ENCODE results near the gene SYT17. TPM values are rescaled to one million over a fixed set of nuclear protein-coding genes. Genes with fewer than 3 reads are reported as not detected.

The SYT17 gene
- total and polyA plus RNA-seq, 10 of the 15 experiments (the other 5 are each of a cell fraction or from before 2014, with no cell fraction given), result 3.7 to 12.3 (median 5.0) TPM

GRCh38 chr16:19196871-19197270, 28.8 kb downstream of the SYT17 start:
- intact Hi-C loops (cut with micrococcal nuclease; ENCODE audit: unreplicated experiment) (no loop called here), in situ Hi-C loops (cut with MboI) (no loop called here)
- H3K4me1 ChIP-seq (ENCODE audit: control insufficient read depth, insufficient read depth, low read length), result no peaks in the 10 kb centered on the region
- H3K9ac ChIP-seq (ENCODE audit: control insufficient read depth, insufficient read depth, low read length), result no peak overlapping the region
- no peaks in the 10 kb centered on the region; a peak in 1 of 4 replicates for H3K36me3 ChIP-seq (ENCODE audit: control insufficient read depth in 2 of 2, insufficient read depth in 2 of 2, low read length in 1 of 2)
- ChIA-PET SMC1A (ENCODE audit: uncharacterized antibody, unreplicated experiment) (no interaction called here), CTCF (interaction anchor here (0.6 to 2.6 kb wide), 2 partner anchors 17 to 51 kb away, joined by 3 to 8 read pairs; no protein-coding TSS in a partner anchor), POLR2A (no interaction called here), RAD21 (ENCODE audit: unreplicated experiment) (no interaction called here)
- 24% methylated on average over 6 of the region's 6 CpGs for WGBS (ENCODE audit: insufficient coverage, insufficient replicate concordance, low lambda C conversion rate, missing lambda C conversion rate)
- BruUV-seq (replicated peaks), result no TSS peak
- no peak overlapping the region for H3K4me2 ChIP-seq (ENCODE audit: control insufficient read depth, insufficient read depth)
- no peaks in the 10 kb centered on the region for H3K79me2 ChIP-seq (ENCODE audit: control insufficient read depth, insufficient read depth, low read length)
- H3K27ac ChIP-seq (ENCODE audit: control insufficient read depth, insufficient read depth), result no peak overlapping the region
- no peak for FAIRE-seq
- TF ChIP-seq MTA2 (IDR thresholded peaks at IDR 0.05; ENCODE audit: low read depth) (no peak), ZBTB40 (IDR thresholded peaks at IDR 0.05; ENCODE audit: borderline replicate concordance) (no peak), SPI1 (IDR thresholded peaks at IDR 0.05; ENCODE audit: borderline replicate concordance, insufficient read depth, low read depth, low read length) (no peak), RUNX3 (IDR thresholded peaks at IDR 0.05; ENCODE audit: low read length) (no peak), BACH1 (IDR thresholded peaks at IDR 0.05; ENCODE audit: borderline replicate concordance) (no peak), SRF (IDR thresholded peaks at IDR 0.05; ENCODE audit: low read depth in 2 of 2, low read length in 2 of 2) (no peak), JUNB (IDR thresholded peaks at IDR 0.05) (no peak), TAF1 (IDR thresholded peaks at IDR 0.05; ENCODE audit: borderline replicate concordance, low read depth, low read length) (no peak), ZNF592 (IDR thresholded peaks at IDR 0.05) (no peak), NR2F1 (conservative IDR thresholded peaks at IDR 0.05) (no peak)
- no peak overlapping the region for H2AFZ ChIP-seq (ENCODE audit: control insufficient read depth, low read depth, low read length)
- no peak for DNase-seq (ENCODE audit: low read depth, low spot score)
- H4K20me1 ChIP-seq (ENCODE audit: control insufficient read depth, insufficient read depth), result no peaks in the 10 kb centered on the region
- H3K4me3 ChIP-seq, result no peak overlapping the region
- H3K9me3 ChIP-seq (replicated peaks; ENCODE audit: control insufficient read depth, insufficient read depth, low read length), result peaks cover 11% of the 10 kb centered on the region; the same call in 2 of the 3 replicates
- H3K27me3 ChIP-seq (replicated peaks in 1 of 2; ENCODE audit: control insufficient read depth in 2 of 2, insufficient read depth in 2 of 2, low read length in 1 of 2), result no peaks in the 10 kb centered on the region; a peak in 1 of 4 replicates
- ATAC-seq, result no peak

All from GM12878 (cell line).